Caki2 (cell line): Measurements from ENCODE around the gene AGBL3. TPM values are rescaled to one million over a fixed set of nuclear protein-coding genes. Genes with fewer than 3 reads are reported as not detected.

ENCODE experiments used
- DNase-seq: peaks from one replicate; pipeline ENCODE4 v3.0.0-alpha.2; 2015; ENCODE audit warnings: low read depth
- in situ Hi-C: cut with HindIII; loops from 2 replicates; pipeline ENCODE4 v1.10.0; 2016; ENCODE audit warnings: low sequenced_read_pairs, low pct_unique_long_range_greater_than_20kb, mixed read lengths
- total RNA-seq: library from RNA; depleted of rRNA; stranded (reverse); fragments of >200 nt; shearing (Covaris generic); gene quantifications from 2 replicates; pipeline ENCODE4 v1.2.3, GENCODE V29; 2014; ENCODE audit warnings: low replicate concordance; rRNA removed

AGBL3 gene
- total RNA-seq = 0.81 and 1.5 TPM in 2 replicates

GRCh38 chr7:134986363-134987251 is at the start of gene AGBL3:
Gene AGBL3, plus strand, starts transcription at chr7:134986508. Its CDS starts 1,426 bp downstream, at chr7:134987934.
- in situ Hi-C loops = no loop called here
- DNase-seq = peak; percentile 95

- no peak for DNase-seq
- in situ Hi-C loops = no loop called here
Observed at GRCh38 chr7:134936893-134937510, 49.3 kb upstream of the AGBL3 start.

GRCh38 chr7:134938141-134938540 is 48.2 kb upstream of the AGBL3 start:
- in situ Hi-C loops = no loop called here
- no peak for DNase-seq

DNA sequence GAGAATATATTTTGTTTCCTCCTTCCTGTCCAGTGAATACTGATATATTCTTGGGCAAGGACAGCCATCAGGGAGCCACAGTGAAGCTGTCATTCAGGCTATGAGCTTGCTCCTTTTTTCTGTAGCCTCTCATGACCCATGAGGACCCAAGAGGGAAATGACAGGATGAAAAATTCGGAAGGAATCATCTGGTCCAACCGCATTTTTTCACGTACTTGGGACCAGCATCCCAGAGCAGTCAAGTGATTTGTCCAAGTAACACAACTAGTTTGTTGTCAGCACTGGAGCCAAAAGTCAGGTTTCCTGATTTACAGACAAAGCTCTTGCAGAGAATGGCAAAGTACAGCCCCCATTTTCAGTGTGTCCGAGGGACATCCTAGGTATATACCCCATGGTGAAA is 47.2 kb upstream of the AGBL3 start:
- DNase-seq = no peak
- in situ Hi-C loops = no loop called here

GRCh38 chr7:134940729-134941128 is 45.6 kb upstream of the AGBL3 start:
- no peak for DNase-seq
- in situ Hi-C loops = no loop called here

DNA sequence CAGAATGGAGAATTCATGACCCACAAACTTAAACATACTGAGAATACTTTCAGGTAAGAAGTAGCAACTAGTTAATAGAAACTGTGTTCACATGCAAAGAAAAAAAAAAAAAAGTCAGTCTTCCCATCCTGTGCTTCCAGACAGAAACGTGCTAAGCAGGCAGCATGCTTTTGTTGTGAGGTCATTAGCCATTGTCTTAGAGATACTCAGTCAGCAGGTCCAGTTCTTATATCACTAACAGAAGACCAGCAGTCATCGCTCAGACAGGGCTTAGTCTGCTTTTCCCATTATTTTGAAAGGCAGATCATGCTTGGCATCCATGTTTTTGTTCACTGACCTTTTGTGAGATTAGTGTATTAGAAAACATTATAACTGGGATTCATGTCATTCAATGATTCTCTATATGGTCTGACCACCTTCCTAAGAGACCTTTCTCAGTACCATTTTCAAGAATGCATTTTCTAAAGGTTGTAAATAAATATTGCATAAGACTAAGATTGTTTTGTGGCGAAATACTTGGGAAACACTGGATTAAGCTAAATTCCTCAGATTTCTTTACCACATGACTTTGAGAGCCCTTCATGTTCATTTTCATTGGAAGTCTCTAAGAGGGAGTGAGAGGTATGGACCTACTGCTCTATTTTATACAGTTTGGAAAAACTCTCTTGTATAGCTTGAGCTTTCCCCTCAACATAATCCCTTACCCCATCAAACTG is 45.0 kb upstream of the AGBL3 start:
- in situ Hi-C loops = no loop called here
- DNase-seq = peak; percentile 62

DNA sequence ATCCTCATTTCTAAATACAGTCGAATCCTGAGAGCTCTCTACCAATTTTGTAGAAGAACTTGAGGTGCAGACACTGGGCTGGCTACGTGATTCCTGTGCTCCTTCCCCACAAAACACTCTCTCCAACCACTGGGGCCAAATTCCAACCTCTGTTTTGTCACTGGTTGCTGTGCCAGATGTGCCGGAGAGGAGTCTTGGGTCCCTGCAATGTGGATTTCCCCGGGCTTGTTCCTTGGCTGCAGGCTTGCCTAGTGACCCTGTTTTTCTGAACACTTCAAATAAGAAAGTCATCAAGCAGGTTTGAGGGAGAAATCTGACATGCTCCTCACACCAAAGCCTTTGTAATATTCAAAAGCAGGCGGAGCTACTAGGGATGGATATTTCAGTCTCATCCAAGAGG is 44.4 kb upstream of the AGBL3 start:
- in situ Hi-C loops = no loop called here
- DNase-seq = no peak

GRCh38 chr7:134942690-134943466 is 43.4 kb upstream of the AGBL3 start:
- DNase-seq = peak; percentile 10
- in situ Hi-C loops = no loop called here

- DNase-seq = peak; percentile 34
- in situ Hi-C loops = no loop called here
Observed at GRCh38 chr7:134943785-134944400, 42.4 kb upstream of the AGBL3 start.

DNA sequence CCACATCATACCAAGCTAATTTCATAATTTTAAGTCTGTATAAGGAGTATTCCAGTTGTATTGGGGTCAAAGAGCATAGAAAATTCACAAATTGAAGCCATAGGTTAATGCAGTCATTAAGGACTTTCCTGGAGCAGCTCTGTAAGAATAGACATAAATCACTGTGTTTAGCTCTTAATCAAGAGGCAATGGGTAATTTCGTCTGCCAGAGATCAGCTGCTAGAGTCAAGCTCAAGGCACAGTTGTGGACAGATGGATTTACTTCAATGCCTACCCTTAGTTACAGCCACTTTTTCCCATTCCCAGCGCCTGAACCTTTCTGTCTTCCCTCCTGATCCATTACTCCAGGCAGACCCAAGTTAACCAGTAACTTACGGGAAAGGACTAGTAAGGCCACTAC is 40.6 kb upstream of the AGBL3 start:
- in situ Hi-C loops = no loop called here
- DNase-seq = no peak

DNA sequence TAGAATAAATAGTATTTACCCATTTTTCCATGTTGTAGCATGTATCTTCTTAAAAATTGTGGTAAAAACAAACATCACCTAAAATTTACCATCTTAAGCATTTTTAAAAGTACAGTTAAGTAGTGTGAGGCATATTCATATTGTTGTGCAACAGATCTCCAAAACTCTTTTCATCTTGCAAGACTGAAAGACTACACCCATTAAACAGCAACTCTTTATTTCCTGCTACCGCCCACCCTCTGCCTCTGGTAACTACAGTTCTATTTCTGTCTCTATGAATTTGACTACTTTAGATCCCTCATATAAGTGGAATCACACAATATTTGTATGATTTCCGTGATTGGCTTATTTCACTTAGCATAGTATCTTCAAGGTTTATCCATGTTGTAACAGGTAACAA is 40.0 kb upstream of the AGBL3 start:
- DNase-seq = no peak
- in situ Hi-C loops = no loop called here

DNA sequence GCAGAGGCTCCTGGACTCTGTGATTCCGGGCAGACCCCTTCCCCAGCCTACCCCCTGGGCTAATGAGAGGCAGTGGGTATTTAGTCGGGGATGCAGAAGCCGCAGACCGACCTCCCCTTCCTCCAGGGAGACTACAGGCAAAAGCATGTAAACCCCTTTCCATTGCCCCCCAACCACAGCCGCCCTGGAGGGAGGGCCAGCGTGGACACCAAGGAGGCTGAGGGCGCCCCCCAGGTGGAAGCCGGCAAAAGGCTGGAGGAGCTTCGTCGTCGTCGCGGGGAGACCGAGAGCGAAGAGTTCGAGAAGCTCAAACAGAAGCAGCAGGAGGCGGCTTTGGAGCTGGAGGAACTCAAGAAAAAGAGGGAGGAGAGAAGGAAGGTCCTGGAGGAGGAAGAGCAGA is 39.0 kb upstream of the AGBL3 start:
- in situ Hi-C loops = no loop called here

GRCh38 chr7:134947831-134948230 is 38.5 kb upstream of the AGBL3 start:
- in situ Hi-C loops = no loop called here

More for the DNA sequence above, 39.0 kb upstream of the AGBL3 start:
- DNase-seq = no peak

GRCh38 chr7:134948246-134948645 is 38.1 kb upstream of the AGBL3 start:
- in situ Hi-C loops = no loop called here
- DNase-seq = no peak

More at GRCh38 chr7:134947831-134948230, 38.5 kb upstream of the AGBL3 start:
- DNase-seq = no peak

GRCh38 chr7:134948736-134949135 is 37.6 kb upstream of the AGBL3 start:
- in situ Hi-C loops = no loop called here
- DNase-seq = no peak

GRCh38 chr7:134949171-134949570 is 37.1 kb upstream of the AGBL3 start:
- in situ Hi-C loops = no loop called here
- no peak for DNase-seq

- in situ Hi-C loops = no loop called here
- DNase-seq = no peak
Observed at GRCh38 chr7:134954197-134955082, 31.9 kb upstream of the AGBL3 start.
